ENCODE results near the gene ZNF124.

Gene ZNF124

DNA sequence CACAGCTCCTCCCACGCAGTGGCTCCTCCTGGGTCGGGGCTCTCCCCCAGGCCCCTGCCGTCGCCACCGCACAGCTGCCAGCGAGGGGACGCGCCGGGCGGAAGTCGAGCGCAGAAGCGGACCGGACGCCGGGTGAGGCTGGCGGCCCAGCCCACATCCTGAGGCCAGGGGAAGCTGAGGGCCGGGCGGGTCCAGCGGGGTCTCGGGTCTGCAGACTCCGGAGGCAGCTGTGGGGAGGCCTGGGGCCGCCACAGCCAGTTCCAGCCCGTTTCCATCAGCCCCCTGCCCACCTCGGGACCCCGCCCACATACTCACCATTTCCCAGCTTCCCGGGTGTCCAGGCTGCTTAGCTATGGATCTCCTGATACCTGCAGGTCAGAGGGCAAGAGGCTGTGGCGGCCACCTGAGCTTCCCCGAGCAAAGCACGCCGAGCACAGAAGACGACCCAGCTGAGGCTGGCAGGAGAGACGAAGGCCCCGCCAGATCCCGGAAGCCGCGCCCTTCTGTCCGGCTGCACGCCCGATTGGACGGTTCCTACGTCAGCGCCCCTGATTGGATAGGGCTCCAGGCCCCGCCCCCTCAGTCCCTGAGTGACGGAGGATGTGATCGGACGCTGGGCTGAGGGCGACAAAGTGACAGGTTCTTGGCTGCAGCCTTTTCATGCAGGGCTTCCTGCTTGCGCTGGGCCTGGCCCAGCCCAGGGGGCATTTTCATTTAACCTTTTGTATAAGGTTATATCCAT lies 38.7 kb upstream of the ZNF124 start:
- Histone ChIP-seq H3F3A (ENCODE audit: insufficient read depth) (0 out of 2 replicates have a peak, but pooled peaks cover 3% of the 10 kb centered on the region), H3K4me2 (ENCODE audit: low read depth, low read length, poor library complexity, severe bottlenecking) (peak overlapping the region; percentile 82), H3K36me3 (ENCODE audit: low read length) (peaks cover 8% of the 10 kb centered on the region; the same call in 1 of the 2 replicates), H3K9me2 (replicated peaks; ENCODE audit: insufficient read depth, low read length) (no peaks in the 10 kb centered on the region), H2AFZ (ENCODE audit: low read depth, low read length, severe bottlenecking) (peak overlapping the region; percentile 43), H3K9ac (ENCODE audit: low read length) (peak overlapping the region; percentile 86), H3K9me3 (ENCODE audit: insufficient read depth, low read length) (no peaks in the 10 kb centered on the region), H3K4me3 (ENCODE audit: insufficient read depth, low read length, poor library complexity, severe bottlenecking) (peak overlapping the region; percentile 64), H3K27me3 (ENCODE audit: low read length) (no peaks in the 10 kb centered on the region), H4K20me1 (ENCODE audit: low read depth, low read length) (peaks cover 9% of the 10 kb centered on the region; the same call in 1 of the 2 replicates), H3K79me2 (ENCODE audit: insufficient read depth, low read length) (peaks cover 50% of the 10 kb centered on the region), H3K27ac (ENCODE audit: low read depth, low read length) (peak overlapping the region; percentile 64)
- TF ChIP-seq EZH2phosphoT487 (conservative IDR thresholded peaks at IDR 0.05; ENCODE audit: low read length): no peak
- TF ChIP-seq, protein P1, sequence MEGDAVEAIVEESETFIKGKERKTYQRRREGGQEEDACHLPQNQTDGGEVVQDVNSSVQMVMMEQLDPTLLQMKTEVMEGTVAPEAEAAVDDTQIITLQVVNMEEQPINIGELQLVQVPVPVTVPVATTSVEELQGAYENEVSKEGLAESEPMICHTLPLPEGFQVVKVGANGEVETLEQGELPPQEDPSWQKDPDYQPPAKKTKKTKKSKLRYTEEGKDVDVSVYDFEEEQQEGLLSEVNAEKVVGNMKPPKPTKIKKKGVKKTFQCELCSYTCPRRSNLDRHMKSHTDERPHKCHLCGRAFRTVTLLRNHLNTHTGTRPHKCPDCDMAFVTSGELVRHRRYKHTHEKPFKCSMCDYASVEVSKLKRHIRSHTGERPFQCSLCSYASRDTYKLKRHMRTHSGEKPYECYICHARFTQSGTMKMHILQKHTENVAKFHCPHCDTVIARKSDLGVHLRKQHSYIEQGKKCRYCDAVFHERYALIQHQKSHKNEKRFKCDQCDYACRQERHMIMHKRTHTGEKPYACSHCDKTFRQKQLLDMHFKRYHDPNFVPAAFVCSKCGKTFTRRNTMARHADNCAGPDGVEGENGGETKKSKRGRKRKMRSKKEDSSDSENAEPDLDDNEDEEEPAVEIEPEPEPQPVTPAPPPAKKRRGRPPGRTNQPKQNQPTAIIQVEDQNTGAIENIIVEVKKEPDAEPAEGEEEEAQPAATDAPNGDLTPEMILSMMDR (IDR thresholded peaks at IDR 0.05; ENCODE audit: insufficient read depth, low read length, poor library complexity, severe bottlenecking): no peak

DNA sequence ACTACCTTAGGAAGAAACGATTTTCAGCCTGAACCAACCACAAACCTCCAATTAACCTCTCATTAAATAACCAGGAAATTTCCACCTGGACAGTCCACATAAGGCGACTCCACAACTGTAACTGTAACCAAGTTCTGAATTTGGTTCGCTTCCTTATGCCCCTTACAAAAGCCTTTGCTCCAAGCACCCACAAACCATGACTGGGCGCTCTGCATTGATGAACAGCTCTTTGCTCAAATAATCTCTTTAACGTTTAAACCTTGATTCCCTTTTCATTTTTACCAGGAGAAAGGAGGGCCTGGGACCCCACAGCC lies 38.2 kb upstream of the ZNF124 start:
- 0 out of 2 replicates have a peak, but pooled peaks cover 3% of the 10 kb centered on the region for H3F3A ChIP-seq (ENCODE audit: insufficient read depth)
- peaks cover 8% of the 10 kb centered on the region; the same call in 1 of the 2 replicates for H3K36me3 ChIP-seq (ENCODE audit: low read length)
- no peak for TF ChIP-seq EZH2phosphoT487 (conservative IDR thresholded peaks at IDR 0.05; ENCODE audit: low read length)
- TF ChIP-seq, protein P1 (IDR thresholded peaks at IDR 0.05; ENCODE audit: insufficient read depth, low read length, poor library complexity, severe bottlenecking): no peak
- H3K27ac ChIP-seq (ENCODE audit: low read depth, low read length): peak overlapping the region; percentile 64
- no peaks in the 10 kb centered on the region for H3K9me3 ChIP-seq (ENCODE audit: insufficient read depth, low read length)
- peak overlapping the region; percentile 86 for H3K9ac ChIP-seq (ENCODE audit: low read length)
- no peaks in the 10 kb centered on the region for H3K27me3 ChIP-seq (ENCODE audit: low read length)
- H4K20me1 ChIP-seq (ENCODE audit: low read depth, low read length): peaks cover 9% of the 10 kb centered on the region; the same call in 1 of the 2 replicates
- H3K79me2 ChIP-seq (ENCODE audit: insufficient read depth, low read length): peaks cover 55% of the 10 kb centered on the region
- no peaks in the 10 kb centered on the region for H3K9me2 ChIP-seq (replicated peaks; ENCODE audit: insufficient read depth, low read length)
- peak overlapping the region; percentile 82 for H3K4me2 ChIP-seq (ENCODE audit: low read depth, low read length, poor library complexity, severe bottlenecking)
- no peak overlapping the region for H2AFZ ChIP-seq (ENCODE audit: low read depth, low read length, severe bottlenecking)
- peak overlapping the region; percentile 64 for H3K4me3 ChIP-seq (ENCODE audit: insufficient read depth, low read length, poor library complexity, severe bottlenecking)

DNA sequence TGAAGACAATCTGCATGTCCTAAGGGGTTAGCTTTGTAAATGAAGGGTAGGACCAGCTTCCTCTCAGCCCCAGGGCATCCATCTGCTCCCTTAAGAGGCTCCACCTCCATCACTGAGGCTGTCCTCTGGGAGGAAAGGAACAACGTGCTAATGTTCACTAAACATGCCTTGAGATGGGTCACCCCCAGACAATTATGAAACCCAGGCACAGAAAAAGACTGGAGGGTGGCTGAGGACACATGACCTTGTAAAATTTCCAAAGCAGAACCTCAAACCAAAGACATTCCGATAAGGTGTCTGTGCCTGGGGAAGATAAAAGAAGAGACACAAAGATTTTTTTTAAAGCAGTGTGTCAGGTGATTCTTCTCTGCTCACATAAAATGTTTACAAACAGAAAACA lies 37.6 kb upstream of the ZNF124 start:
- Histone ChIP-seq H3K9me3 (ENCODE audit: insufficient read depth, low read length) (no peaks in the 10 kb centered on the region), H3K27ac (ENCODE audit: low read depth, low read length) (no peak overlapping the region), H3K9me2 (replicated peaks; ENCODE audit: insufficient read depth, low read length) (no peaks in the 10 kb centered on the region), H3K27me3 (ENCODE audit: low read length) (no peaks in the 10 kb centered on the region), H3K4me2 (ENCODE audit: low read depth, low read length, poor library complexity, severe bottlenecking) (peak overlapping the region; percentile 82), H3K36me3 (ENCODE audit: low read length) (peaks cover 8% of the 10 kb centered on the region; the same call in 1 of the 2 replicates), H3K9ac (ENCODE audit: low read length) (peak overlapping the region; percentile 86), H3F3A (ENCODE audit: insufficient read depth) (0 out of 2 replicates have a peak, but pooled peaks cover 3% of the 10 kb centered on the region), H3K79me2 (ENCODE audit: insufficient read depth, low read length) (peaks cover 62% of the 10 kb centered on the region), H2AFZ (ENCODE audit: low read depth, low read length, severe bottlenecking) (no peak overlapping the region), H3K4me3 (ENCODE audit: insufficient read depth, low read length, poor library complexity, severe bottlenecking) (peak overlapping the region; percentile 64), H4K20me1 (ENCODE audit: low read depth, low read length) (peaks cover 9% of the 10 kb centered on the region; the same call in 1 of the 2 replicates)
- TF ChIP-seq EZH2phosphoT487 (conservative IDR thresholded peaks at IDR 0.05; ENCODE audit: low read length): no peak
- TF ChIP-seq, protein P1 (IDR thresholded peaks at IDR 0.05; ENCODE audit: insufficient read depth, low read length, poor library complexity, severe bottlenecking): no peak
